GM12801 (cell line): ENCODE measurements around the gene UGT1A6.

ENCODE experiments used
- CTCF ChIP-seq: IDR thresholded peaks from one replicate; pipeline ENCODE4 v1.5.1; 2011; ENCODE audit warnings: control low read depth; ENCODE audit not compliant: insufficient read length; ENCODE audit errors: extremely low read depth

The UGT1A6 gene

DNA sequence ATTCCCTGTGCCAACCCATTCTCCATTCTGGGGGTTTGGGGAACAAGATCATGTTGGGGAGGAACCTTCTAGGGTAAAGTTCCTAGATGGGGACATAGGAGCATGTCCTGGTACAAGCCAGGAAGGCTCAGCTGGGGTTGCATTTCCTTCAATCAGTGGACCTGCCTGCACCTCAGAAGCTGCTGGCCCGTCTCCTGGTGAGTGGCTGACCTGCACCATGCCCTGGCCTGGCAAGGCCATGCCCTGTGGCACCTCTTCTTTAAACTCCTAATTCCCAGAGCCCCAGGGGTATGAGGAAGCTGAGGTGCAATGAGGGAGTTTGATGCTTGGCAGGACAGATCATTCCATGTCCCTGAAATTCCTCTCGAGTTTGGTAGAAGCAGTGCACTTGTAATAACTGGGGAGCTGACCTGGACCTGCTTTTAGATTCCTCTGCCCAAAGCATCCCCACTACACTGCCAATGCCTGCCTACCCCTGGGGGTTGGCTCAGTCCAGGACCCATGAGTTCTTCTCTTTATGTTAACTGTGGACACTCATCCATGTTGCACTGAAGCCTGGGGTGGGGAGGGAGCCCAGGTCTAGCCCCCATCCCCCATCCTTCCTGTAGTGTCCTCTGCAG, 110.7 kb downstream of the UGT1A6 start:
- TF ChIP-seq CTCF, result no peak

DNA sequence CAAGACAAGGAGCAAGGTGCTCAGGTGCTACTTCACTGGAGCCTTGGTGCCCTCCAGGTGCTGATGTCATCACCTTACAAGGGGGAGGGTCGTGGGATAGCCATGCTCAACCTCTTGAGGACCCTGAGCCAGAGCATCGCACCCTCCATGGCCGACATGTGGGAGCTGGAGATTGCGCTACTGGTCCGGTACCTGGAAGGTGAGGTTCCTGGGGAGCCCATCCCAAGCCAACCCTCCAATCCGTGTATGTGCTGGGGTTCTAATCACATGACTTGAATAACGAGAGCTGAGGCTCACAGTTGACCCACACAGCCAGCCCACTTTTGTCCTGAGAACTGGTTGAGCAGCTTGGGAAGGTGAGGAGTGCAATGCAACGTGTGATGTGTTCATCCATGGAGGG, 111.3 kb downstream of the UGT1A6 start:
- no peak for TF ChIP-seq CTCF

DNA sequence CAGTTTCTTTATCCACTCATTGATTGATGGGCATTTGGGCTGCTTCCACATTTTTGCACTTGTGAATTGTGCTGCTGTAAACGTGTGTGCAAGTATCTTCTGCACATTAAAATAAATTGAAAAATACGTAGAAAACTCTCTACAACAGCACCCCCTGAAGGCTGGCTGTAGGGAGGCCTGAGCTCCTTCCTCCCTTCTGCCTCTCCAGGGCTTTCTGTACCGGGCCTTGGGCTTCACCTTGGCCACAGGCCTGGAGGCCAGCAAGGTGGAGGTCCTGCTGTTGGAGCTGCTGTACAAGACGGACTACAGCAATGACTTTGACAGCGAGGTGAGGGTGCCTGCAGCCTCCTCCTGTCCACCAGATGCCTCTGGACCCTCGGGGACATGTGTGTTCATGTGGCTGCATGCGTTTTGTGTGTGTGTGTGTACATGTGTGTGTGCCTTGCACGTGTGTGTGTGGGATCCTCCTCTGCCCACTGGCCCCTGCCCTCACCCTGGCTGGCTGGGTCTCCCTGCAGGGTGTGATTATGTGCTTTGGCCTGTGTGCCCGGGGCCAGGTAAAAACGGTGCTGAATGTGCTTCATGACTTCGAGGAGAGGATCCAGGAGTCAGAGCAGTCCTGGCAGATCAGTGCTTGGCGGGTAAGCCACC, 114.7 kb downstream of the UGT1A6 start:
- no peak for TF ChIP-seq CTCF

- TF ChIP-seq CTCF, result no peak
These were observed 115.6 kb downstream of the UGT1A6 start for GRCh38 chr2:233807966-233808935.

- TF ChIP-seq CTCF, result no peak
These were observed 117.7 kb downstream of the UGT1A6 start for GRCh38 chr2:233810385-233810784.

- no peak for TF ChIP-seq CTCF
These were observed 118.4 kb downstream of the UGT1A6 start for GRCh38 chr2:233811087-233811486.

- TF ChIP-seq CTCF, result no peak
These were observed 119.0 kb downstream of the UGT1A6 start for GRCh38 chr2:233811732-233812131.
